HepG2 (cell line): ENCODE results near the gene MIA2. TPM values are rescaled to one million over a fixed set of nuclear protein-coding genes. Genes with fewer than 3 reads are reported as not detected.
A peak's percentile ranks its signal among the peaks of the same experiment; 100 is the strongest.

Source experiments
- HDAC2 ChIP-seq: sonication (generic); formaldehyde crosslinking; IDR thresholded peaks from 2 replicates; pipeline ENCODE4 v1.4.0; 2020; ENCODE audit warnings: missing genetic modification reagents
- SMAD3 ChIP-seq: sonication (generic); formaldehyde crosslinking; IDR thresholded peaks from 2 replicates; pipeline ENCODE4 v1.4.0; 2020; ENCODE audit warnings: missing genetic modification reagents
- TCF7 ChIP-seq: sonication (generic); IDR thresholded peaks from 2 replicates; pipeline ENCODE4 v1.6.1; 2016; ENCODE audit warnings: antibody characterized with exemption, low read depth
- ZNF292 ChIP-seq: sonication (generic); formaldehyde crosslinking; IDR thresholded peaks from 2 replicates; pipeline ENCODE4 v1.8.1; 2022; ENCODE audit warnings: mild to moderate bottlenecking, low read depth, missing genetic modification reagents, borderline replicate concordance
- polyA plus RNA-seq, 8 experiments: library from polyadenylated mRNA; depleted of rRNA in 3 of 8; stranded (reverse) in 7 of 8; unstranded in 1 of 8; fragments of >200 nt; fragmentation: Illumina TruSeq in 4 of 8; extraction: Trizol in 4 of 8; gene quantifications; 2 replicates each; pipeline versions ENCODE4 v1.2.1 to v1.2.3, GENCODE V29; 2011 to 2016; ENCODE audit warnings: low read depth in 4 of 8, missing spikeins in 1 of 8, mixed read lengths in 1 of 8; ENCODE audit not compliant: insufficient read depth in 1 of 8
- total RNA-seq, 5 experiments: library from RNA; depleted of rRNA; stranded (reverse); fragments of >200 nt; fragmentation: Illumina TruSeq; extraction: Trizol; gene quantifications; 2 replicates each; pipeline ENCODE4 v1.2.3, GENCODE V29; 2016; ENCODE audit warnings: low read depth in 1 of 5
- TF ChIP-seq, protein P1 (sequence below), 2 experiments: sonication (generic) in 1 of 2; formaldehyde crosslinking in 1 of 2; IDR thresholded peaks; 2 replicates each; pipeline versions ENCODE4 v1.4.0 to v1.6.1; 2018 to 2020; ENCODE audit warnings: missing genetic modification reagents in 2 of 2, borderline replicate concordance in 1 of 2, low read depth in 1 of 2, mild to moderate bottlenecking in 1 of 2, missing biosample characterization in 1 of 2
- TF ChIP-seq, protein P2 (sequence below): sonication (generic); formaldehyde crosslinking; conservative IDR thresholded peaks from 2 replicates; pipeline ENCODE4 v1.4.0; 2020; ENCODE audit warnings: missing genetic modification reagents

The MIA2 gene
- total and polyA plus RNA-seq, 2 of the 13 experiments (the other 11 are each of a cell fraction or from before 2014, with no cell fraction given): 134 to 158 TPM

DNA sequence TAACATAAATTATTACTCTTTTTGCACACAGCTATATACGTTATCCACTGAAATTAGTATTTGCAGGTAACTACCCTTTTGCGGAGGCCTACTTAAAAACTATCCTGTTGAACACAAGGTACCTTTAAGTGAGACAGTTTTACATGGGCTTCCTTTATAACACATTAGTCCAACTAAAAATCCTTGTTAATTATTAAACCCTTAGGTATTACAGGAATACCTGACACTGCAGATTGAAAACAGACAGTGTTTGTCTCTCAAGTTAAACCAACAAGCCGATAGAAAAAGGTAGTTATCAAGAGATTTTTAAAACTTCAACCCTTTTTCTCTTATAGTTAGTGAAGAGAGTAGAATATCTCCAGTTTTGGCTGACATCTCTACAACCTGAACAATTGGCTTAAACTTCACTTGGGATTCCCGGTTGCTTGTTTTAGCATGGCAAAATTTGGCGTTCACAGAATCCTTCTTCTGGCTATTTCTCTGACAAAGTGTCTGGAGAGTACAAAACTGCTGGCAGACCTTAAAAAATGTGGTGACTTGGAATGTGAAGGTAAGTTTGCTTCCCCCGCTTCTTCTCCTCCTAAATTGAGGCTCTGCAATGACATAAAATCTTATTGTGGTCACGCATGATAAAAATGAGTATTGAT is at the start of gene MIA2 (continued):
- TF ChIP-seq ZNF292 (CRISPR knock-in tag): peak; percentile 68
- TF ChIP-seq TCF7: 0 out of 2 replicates have a peak, but pooled peaks have one; percentile 21
- TF ChIP-seq, protein P1, sequence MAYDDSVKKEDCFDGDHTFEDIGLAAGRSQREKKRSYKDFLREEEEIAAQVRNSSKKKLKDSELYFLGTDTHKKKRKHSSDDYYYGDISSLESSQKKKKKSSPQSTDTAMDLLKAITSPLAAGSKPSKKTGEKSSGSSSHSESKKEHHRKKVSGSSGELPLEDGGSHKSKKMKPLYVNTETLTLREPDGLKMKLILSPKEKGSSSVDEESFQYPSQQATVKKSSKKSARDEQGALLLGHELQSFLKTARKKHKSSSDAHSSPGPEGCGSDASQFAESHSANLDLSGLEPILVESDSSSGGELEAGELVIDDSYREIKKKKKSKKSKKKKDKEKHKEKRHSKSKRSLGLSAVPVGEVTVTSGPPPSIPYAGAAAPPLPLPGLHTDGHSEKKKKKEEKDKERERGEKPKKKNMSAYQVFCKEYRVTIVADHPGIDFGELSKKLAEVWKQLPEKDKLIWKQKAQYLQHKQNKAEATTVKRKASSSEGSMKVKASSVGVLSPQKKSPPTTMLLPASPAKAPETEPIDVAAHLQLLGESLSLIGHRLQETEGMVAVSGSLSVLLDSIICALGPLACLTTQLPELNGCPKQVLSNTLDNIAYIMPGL (CRISPR knock-in tag; IDR thresholded peaks at IDR 0.05; ENCODE audit: borderline replicate concordance in 1 of 2, low read depth in 1 of 2): peak; percentile 62 to 71; a peak in 2 of 4 replicates
- TF ChIP-seq, protein P2, sequence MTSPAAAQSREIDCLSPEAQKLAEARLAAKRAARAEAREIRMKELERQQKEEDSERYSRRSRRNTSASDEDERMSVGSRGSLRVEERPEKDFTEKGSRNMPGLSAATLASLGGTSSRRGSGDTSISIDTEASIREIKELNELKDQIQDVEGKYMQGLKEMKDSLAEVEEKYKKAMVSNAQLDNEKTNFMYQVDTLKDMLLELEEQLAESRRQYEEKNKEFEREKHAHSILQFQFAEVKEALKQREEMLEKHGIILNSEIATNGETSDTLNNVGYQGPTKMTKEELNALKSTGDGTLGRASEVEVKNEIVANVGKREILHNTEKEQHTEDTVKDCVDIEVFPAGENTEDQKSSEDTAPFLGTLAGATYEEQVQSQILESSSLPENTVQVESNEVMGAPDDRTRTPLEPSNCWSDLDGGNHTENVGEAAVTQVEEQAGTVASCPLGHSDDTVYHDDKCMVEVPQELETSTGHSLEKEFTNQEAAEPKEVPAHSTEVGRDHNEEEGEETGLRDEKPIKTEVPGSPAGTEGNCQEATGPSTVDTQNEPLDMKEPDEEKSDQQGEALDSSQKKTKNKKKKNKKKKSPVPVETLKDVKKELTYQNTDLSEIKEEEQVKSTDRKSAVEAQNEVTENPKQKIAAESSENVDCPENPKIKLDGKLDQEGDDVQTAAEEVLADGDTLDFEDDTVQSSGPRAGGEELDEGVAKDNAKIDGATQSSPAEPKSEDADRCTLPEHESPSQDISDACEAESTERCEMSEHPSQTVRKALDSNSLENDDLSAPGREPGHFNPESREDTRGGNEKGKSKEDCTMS (CRISPR knock-in tag): no peak
- peak; percentile 68; the same call in 1 of the 2 replicates for TF ChIP-seq SMAD3 (CRISPR knock-in tag)
- TF ChIP-seq HDAC2 (CRISPR knock-in tag): 0 out of 2 replicates have a peak, but pooled peaks have one; percentile 21
